ENCODE results near the gene RIMS4.

The RIMS4 gene

DNA sequence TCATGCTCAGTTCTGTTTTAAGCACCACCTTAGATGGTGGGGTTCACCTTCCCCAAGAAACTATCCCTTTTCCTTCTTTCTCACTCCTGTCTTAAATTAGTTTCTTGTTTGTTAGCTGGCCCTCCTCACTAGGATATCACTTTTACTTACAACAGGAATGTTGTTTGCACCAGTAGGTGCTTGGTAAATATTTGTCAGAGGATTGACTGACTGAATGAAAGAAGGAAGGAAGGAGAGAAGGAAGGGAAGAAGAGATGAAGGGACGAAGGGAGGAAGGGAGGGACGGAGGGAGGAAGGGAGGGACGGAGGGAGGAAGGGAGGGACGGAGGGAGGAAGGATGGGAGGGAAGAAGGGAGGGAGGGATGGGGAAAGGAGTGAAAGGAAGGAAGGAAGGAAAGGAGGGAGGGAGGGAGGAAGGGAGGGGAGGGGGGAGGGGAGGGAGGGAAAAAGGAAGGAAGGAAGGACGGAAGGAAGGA, 65.2 kb downstream of the RIMS4 start:
- no peaks in the 10 kb centered on the region for H3K9me3 ChIP-seq (ENCODE audit: control insufficient read depth, insufficient read depth, low read length)
- H3K4me3 ChIP-seq (ENCODE audit: low read length), result no peak overlapping the region
- peak overlapping the region; percentile 49; the same call in 1 of the 2 replicates for H3K4me2 ChIP-seq (ENCODE audit: low read length)
- H3K79me2 ChIP-seq (ENCODE audit: control insufficient read depth, low read length), result no peaks in the 10 kb centered on the region
- H3F3A ChIP-seq (ENCODE audit: control insufficient read depth, insufficient read depth), result no peaks in the 10 kb centered on the region
- no peaks in the 10 kb centered on the region for H4K20me1 ChIP-seq (ENCODE audit: control insufficient read depth, insufficient read depth, low read depth, low read length)
- H3K27ac ChIP-seq (ENCODE audit: low read depth, low read length), result no peak overlapping the region
- H3K9me2 ChIP-seq (replicated peaks; ENCODE audit: control insufficient read depth, low read length), result no peaks in the 10 kb centered on the region
- H3K36me3 ChIP-seq (ENCODE audit: control insufficient read depth, low read length), result no peaks in the 10 kb centered on the region
- H3K27me3 ChIP-seq (ENCODE audit: control insufficient read depth, low read length), result peaks cover 21% of the 10 kb centered on the region
- H3K4me1 ChIP-seq (ENCODE audit: control insufficient read depth, low read length), result peaks cover 8% of the 10 kb centered on the region; the same call in 1 of the 2 replicates
- TF ChIP-seq, protein P1, sequence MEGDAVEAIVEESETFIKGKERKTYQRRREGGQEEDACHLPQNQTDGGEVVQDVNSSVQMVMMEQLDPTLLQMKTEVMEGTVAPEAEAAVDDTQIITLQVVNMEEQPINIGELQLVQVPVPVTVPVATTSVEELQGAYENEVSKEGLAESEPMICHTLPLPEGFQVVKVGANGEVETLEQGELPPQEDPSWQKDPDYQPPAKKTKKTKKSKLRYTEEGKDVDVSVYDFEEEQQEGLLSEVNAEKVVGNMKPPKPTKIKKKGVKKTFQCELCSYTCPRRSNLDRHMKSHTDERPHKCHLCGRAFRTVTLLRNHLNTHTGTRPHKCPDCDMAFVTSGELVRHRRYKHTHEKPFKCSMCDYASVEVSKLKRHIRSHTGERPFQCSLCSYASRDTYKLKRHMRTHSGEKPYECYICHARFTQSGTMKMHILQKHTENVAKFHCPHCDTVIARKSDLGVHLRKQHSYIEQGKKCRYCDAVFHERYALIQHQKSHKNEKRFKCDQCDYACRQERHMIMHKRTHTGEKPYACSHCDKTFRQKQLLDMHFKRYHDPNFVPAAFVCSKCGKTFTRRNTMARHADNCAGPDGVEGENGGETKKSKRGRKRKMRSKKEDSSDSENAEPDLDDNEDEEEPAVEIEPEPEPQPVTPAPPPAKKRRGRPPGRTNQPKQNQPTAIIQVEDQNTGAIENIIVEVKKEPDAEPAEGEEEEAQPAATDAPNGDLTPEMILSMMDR (IDR thresholded peaks at IDR 0.05; ENCODE audit: low read depth, low read length, poor library complexity, severe bottlenecking), result no peak
- no peak for TF ChIP-seq EZH2phosphoT487 (IDR thresholded peaks at IDR 0.05; ENCODE audit: borderline replicate concordance, low read length)

DNA sequence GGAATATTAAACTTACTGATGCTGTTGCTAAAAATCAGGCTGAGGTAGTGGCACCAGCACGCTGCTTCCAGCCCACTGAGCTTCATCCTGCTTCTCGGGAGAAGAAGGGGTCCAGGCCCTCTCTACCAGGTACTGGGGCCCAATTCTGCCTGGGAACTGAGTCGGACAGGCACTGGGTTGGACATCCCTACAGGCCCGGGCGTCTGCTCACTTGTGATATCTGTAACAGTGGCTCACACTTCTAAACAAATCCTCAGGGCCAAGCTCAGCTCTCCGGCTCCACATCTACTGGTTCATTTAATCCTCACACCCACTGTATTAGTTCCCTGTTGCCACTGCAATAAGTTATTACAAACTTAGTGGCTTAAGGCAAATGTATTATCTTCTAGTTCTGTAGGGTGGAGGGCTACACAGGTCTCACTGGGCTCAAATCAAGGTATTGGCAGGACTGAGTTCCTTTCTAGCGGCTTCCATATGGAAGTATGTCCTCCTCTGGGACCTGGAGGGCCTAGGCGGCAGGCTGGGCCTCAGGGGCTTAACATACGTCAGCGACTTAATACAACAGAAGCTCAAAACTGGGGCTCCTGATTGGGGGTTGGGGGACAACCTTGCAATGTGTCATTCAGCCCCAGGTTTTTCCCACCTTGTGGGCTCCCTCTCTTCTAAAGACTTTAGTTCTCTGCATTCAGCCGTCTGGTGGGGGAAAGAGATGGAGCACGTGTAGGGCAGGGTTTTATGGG, 66.3 kb downstream of the RIMS4 start:
- Histone ChIP-seq H3K4me3 (ENCODE audit: low read length) (no peak overlapping the region), H3K4me1 (ENCODE audit: control insufficient read depth, low read length) (peaks cover 8% of the 10 kb centered on the region; the same call in 1 of the 2 replicates), H3K9me2 (replicated peaks; ENCODE audit: control insufficient read depth, low read length) (no peaks in the 10 kb centered on the region), H3K36me3 (ENCODE audit: control insufficient read depth, low read length) (no peaks in the 10 kb centered on the region), H3K27me3 (ENCODE audit: control insufficient read depth, low read length) (peaks cover 21% of the 10 kb centered on the region), H3K4me2 (ENCODE audit: low read length) (no peak overlapping the region), H3K27ac (ENCODE audit: low read depth, low read length) (no peak overlapping the region), H3K9me3 (ENCODE audit: control insufficient read depth, insufficient read depth, low read length) (peaks cover 2% of the 10 kb centered on the region; the same call in 1 of the 2 replicates), H3K79me2 (ENCODE audit: control insufficient read depth, low read length) (no peaks in the 10 kb centered on the region), H4K20me1 (ENCODE audit: control insufficient read depth, insufficient read depth, low read depth, low read length) (no peaks in the 10 kb centered on the region), H3F3A (ENCODE audit: control insufficient read depth, insufficient read depth) (no peaks in the 10 kb centered on the region)
- TF ChIP-seq, protein P1 (IDR thresholded peaks at IDR 0.05; ENCODE audit: low read depth, low read length, poor library complexity, severe bottlenecking), result no peak
- no peak for TF ChIP-seq EZH2phosphoT487 (IDR thresholded peaks at IDR 0.05; ENCODE audit: borderline replicate concordance, low read length)

DNA sequence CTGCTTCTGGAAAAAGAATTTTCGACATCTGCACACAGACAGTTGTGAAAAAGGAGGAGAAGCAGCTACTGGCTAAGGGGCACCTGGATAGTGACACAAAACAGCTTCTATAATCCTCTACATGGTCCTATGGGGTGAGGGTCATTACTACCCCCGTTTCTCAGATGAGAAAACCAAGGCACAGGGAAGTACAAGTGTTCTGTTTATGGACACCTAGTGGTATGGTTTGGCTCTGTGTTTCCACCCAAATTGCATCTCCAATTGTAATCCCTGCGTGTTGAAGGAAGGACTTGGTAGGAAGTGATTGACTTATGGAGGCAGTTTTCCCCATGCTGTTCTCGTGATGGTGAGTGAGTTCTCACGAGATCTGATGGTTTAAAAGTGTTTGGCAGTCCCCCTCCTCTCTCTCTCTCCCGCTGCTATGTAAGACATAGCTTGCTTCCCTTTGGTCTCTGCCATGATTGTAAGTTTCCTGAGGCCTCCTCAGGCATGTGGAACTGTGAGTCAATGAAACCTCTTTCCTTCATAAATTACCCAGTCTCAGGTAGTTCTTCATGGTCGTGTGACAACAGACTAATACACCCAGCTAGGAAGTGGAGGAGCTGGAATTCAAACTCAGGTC, 67.2 kb downstream of the RIMS4 start:
- no peaks in the 10 kb centered on the region for H4K20me1 ChIP-seq (ENCODE audit: control insufficient read depth, insufficient read depth, low read depth, low read length)
- H3K4me1 ChIP-seq (ENCODE audit: control insufficient read depth, low read length), result peaks cover 14% of the 10 kb centered on the region; the same call in 1 of the 2 replicates
- no peaks in the 10 kb centered on the region for H3K36me3 ChIP-seq (ENCODE audit: control insufficient read depth, low read length)
- H3K79me2 ChIP-seq (ENCODE audit: control insufficient read depth, low read length), result no peaks in the 10 kb centered on the region
- H3K4me2 ChIP-seq (ENCODE audit: low read length), result no peak overlapping the region
- TF ChIP-seq, protein P1 (IDR thresholded peaks at IDR 0.05; ENCODE audit: low read depth, low read length, poor library complexity, severe bottlenecking), result no peak
- H3K9me2 ChIP-seq (replicated peaks; ENCODE audit: control insufficient read depth, low read length), result no peaks in the 10 kb centered on the region
- H3K27ac ChIP-seq (ENCODE audit: low read depth, low read length), result no peak overlapping the region
- peaks cover 6% of the 10 kb centered on the region; the same call in 1 of the 2 replicates for H3K9me3 ChIP-seq (ENCODE audit: control insufficient read depth, insufficient read depth, low read length)
- H3F3A ChIP-seq (ENCODE audit: control insufficient read depth, insufficient read depth), result no peaks in the 10 kb centered on the region
- H3K27me3 ChIP-seq (ENCODE audit: control insufficient read depth, low read length), result peaks cover 21% of the 10 kb centered on the region
- H3K4me3 ChIP-seq (ENCODE audit: low read length), result no peak overlapping the region

All from DOHH2 (cell line).